ENCODE measurements around the gene RFX2.

RFX2 gene

GRCh38 chr19:5958074-5958850, 152.0 kb downstream of the RFX2 start:
- no peak overlapping the region for H3K9ac ChIP-seq (ENCODE audit: low read length)
- H3K4me1 ChIP-seq (ENCODE audit: control insufficient read depth, low read depth, low read length): peaks cover 23% of the 10 kb centered on the region
- no peak overlapping the region for H3K4me3 ChIP-seq (ENCODE audit: low read length)
- no peak overlapping the region for H3K27ac ChIP-seq (ENCODE audit: low read length)
- no peaks in the 10 kb centered on the region for H3K27me3 ChIP-seq (ENCODE audit: control insufficient read depth, insufficient read depth, low read length)
- H3K9me3 ChIP-seq (ENCODE audit: control insufficient read depth, low read depth, low read length): no peaks in the 10 kb centered on the region
- H3K36me3 ChIP-seq (ENCODE audit: control insufficient read depth, low read depth, low read length): no peaks in the 10 kb centered on the region

GRCh38 chr19:5957170-5957569, 153.1 kb downstream of the RFX2 start:
- no peaks in the 10 kb centered on the region for H3K27me3 ChIP-seq (ENCODE audit: control insufficient read depth, insufficient read depth, low read length)
- H3K9me3 ChIP-seq (ENCODE audit: control insufficient read depth, low read depth, low read length): no peaks in the 10 kb centered on the region
- H3K4me3 ChIP-seq (ENCODE audit: low read length): no peak overlapping the region
- no peak overlapping the region for H3K9ac ChIP-seq (ENCODE audit: low read length)
- peaks cover 26% of the 10 kb centered on the region for H3K4me1 ChIP-seq (ENCODE audit: control insufficient read depth, low read depth, low read length)
- H3K27ac ChIP-seq (ENCODE audit: low read length): no peak overlapping the region
- H3K36me3 ChIP-seq (ENCODE audit: control insufficient read depth, low read depth, low read length): no peaks in the 10 kb centered on the region

- Histone ChIP-seq H3K27ac (ENCODE audit: low read length) (no peak overlapping the region), H3K4me1 (ENCODE audit: control insufficient read depth, low read depth, low read length) (peaks cover 30% of the 10 kb centered on the region)
Measured at GRCh38 chr19:5956728-5957127, 153.6 kb downstream of the RFX2 start.

GRCh38 chr19:5956323-5956722, 154.0 kb downstream of the RFX2 start:
- Histone ChIP-seq H3K9me3 (ENCODE audit: control insufficient read depth, low read depth, low read length) (no peaks in the 10 kb centered on the region), H3K4me1 (ENCODE audit: control insufficient read depth, low read depth, low read length) (peaks cover 34% of the 10 kb centered on the region), H3K9ac (ENCODE audit: low read length) (no peak overlapping the region), H3K27me3 (ENCODE audit: control insufficient read depth, insufficient read depth, low read length) (no peaks in the 10 kb centered on the region), H3K36me3 (ENCODE audit: control insufficient read depth, low read depth, low read length) (no peaks in the 10 kb centered on the region), H3K27ac (ENCODE audit: low read length) (no peak overlapping the region), H3K4me3 (ENCODE audit: low read length) (no peak overlapping the region)

More at GRCh38 chr19:5956728-5957127, 153.6 kb downstream of the RFX2 start:
- Histone ChIP-seq H3K9me3 (ENCODE audit: control insufficient read depth, low read depth, low read length) (no peaks in the 10 kb centered on the region), H3K9ac (ENCODE audit: low read length) (no peak overlapping the region), H3K27me3 (ENCODE audit: control insufficient read depth, insufficient read depth, low read length) (no peaks in the 10 kb centered on the region), H3K36me3 (ENCODE audit: control insufficient read depth, low read depth, low read length) (no peaks in the 10 kb centered on the region), H3K4me3 (ENCODE audit: low read length) (no peak overlapping the region)

GRCh38 chr19:5955636-5955935, 154.7 kb downstream of the RFX2 start:
- H3K4me3 ChIP-seq (ENCODE audit: low read length): no peak overlapping the region
- no peaks in the 10 kb centered on the region for H3K36me3 ChIP-seq (ENCODE audit: control insufficient read depth, low read depth, low read length)
- H3K9ac ChIP-seq (ENCODE audit: low read length): no peak overlapping the region
- no peaks in the 10 kb centered on the region for H3K27me3 ChIP-seq (ENCODE audit: control insufficient read depth, insufficient read depth, low read length)
- H3K4me1 ChIP-seq (ENCODE audit: control insufficient read depth, low read depth, low read length): peaks cover 42% of the 10 kb centered on the region
- no peak overlapping the region for H3K27ac ChIP-seq (ENCODE audit: low read length)
- no peaks in the 10 kb centered on the region for H3K9me3 ChIP-seq (ENCODE audit: control insufficient read depth, low read depth, low read length)

GRCh38 chr19:5954293-5954692, 156.0 kb downstream of the RFX2 start:
- Histone ChIP-seq H3K4me1 (ENCODE audit: control insufficient read depth, low read depth, low read length) (peaks cover 55% of the 10 kb centered on the region), H3K36me3 (ENCODE audit: control insufficient read depth, low read depth, low read length) (no peaks in the 10 kb centered on the region), H3K9me3 (ENCODE audit: control insufficient read depth, low read depth, low read length) (no peaks in the 10 kb centered on the region), H3K4me3 (ENCODE audit: low read length) (no peak overlapping the region), H3K27me3 (ENCODE audit: control insufficient read depth, insufficient read depth, low read length) (no peaks in the 10 kb centered on the region), H3K9ac (ENCODE audit: low read length) (no peak overlapping the region), H3K27ac (ENCODE audit: low read length) (no peak overlapping the region)

GRCh38 chr19:5953680-5954213, 156.6 kb downstream of the RFX2 start:
- Histone ChIP-seq H3K27ac (ENCODE audit: low read length) (no peak overlapping the region), H3K4me3 (ENCODE audit: low read length) (no peak overlapping the region), H3K9ac (ENCODE audit: low read length) (peak overlapping the region; percentile 5), H3K36me3 (ENCODE audit: control insufficient read depth, low read depth, low read length) (no peaks in the 10 kb centered on the region), H3K4me1 (ENCODE audit: control insufficient read depth, low read depth, low read length) (peaks cover 60% of the 10 kb centered on the region), H3K9me3 (ENCODE audit: control insufficient read depth, low read depth, low read length) (no peaks in the 10 kb centered on the region), H3K27me3 (ENCODE audit: control insufficient read depth, insufficient read depth, low read length) (no peaks in the 10 kb centered on the region)

GRCh38 chr19:5953030-5953589, 157.2 kb downstream of the RFX2 start:
- H3K9me3 ChIP-seq (ENCODE audit: control insufficient read depth, low read depth, low read length): no peaks in the 10 kb centered on the region
- peaks cover 64% of the 10 kb centered on the region for H3K4me1 ChIP-seq (ENCODE audit: control insufficient read depth, low read depth, low read length)
- H3K9ac ChIP-seq (ENCODE audit: low read length): peak overlapping the region; percentile 5
- H3K27ac ChIP-seq (ENCODE audit: low read length): no peak overlapping the region
- H3K27me3 ChIP-seq (ENCODE audit: control insufficient read depth, insufficient read depth, low read length): no peaks in the 10 kb centered on the region
- no peaks in the 10 kb centered on the region for H3K36me3 ChIP-seq (ENCODE audit: control insufficient read depth, low read depth, low read length)
- peak overlapping the region; percentile 29 for H3K4me3 ChIP-seq (ENCODE audit: low read length)

- no peak overlapping the region for H3K27ac ChIP-seq (ENCODE audit: low read length)
- H3K36me3 ChIP-seq (ENCODE audit: control insufficient read depth, low read depth, low read length): no peaks in the 10 kb centered on the region
- H3K9ac ChIP-seq (ENCODE audit: low read length): no peak overlapping the region
- H3K27me3 ChIP-seq (ENCODE audit: control insufficient read depth, insufficient read depth, low read length): no peaks in the 10 kb centered on the region
- H3K9me3 ChIP-seq (ENCODE audit: control insufficient read depth, low read depth, low read length): no peaks in the 10 kb centered on the region
- H3K4me1 ChIP-seq (ENCODE audit: control insufficient read depth, low read depth, low read length): peaks cover 69% of the 10 kb centered on the region
- peak overlapping the region; percentile 29 for H3K4me3 ChIP-seq (ENCODE audit: low read length)
Measured at GRCh38 chr19:5952193-5953029, 157.9 kb downstream of the RFX2 start.

- Histone ChIP-seq H3K9ac (ENCODE audit: low read length) (no peak overlapping the region), H3K4me3 (ENCODE audit: low read length) (no peak overlapping the region), H3K9me3 (ENCODE audit: control insufficient read depth, low read depth, low read length) (no peaks in the 10 kb centered on the region), H3K27me3 (ENCODE audit: control insufficient read depth, insufficient read depth, low read length) (no peaks in the 10 kb centered on the region), H3K4me1 (ENCODE audit: control insufficient read depth, low read depth, low read length) (peaks cover 69% of the 10 kb centered on the region), H3K36me3 (ENCODE audit: control insufficient read depth, low read depth, low read length) (no peaks in the 10 kb centered on the region), H3K27ac (ENCODE audit: low read length) (no peak overlapping the region)
Measured at GRCh38 chr19:5951338-5951861, 158.9 kb downstream of the RFX2 start.

GRCh38 chr19:5950741-5951140, 159.6 kb downstream of the RFX2 start:
- no peaks in the 10 kb centered on the region for H3K36me3 ChIP-seq (ENCODE audit: control insufficient read depth, low read depth, low read length)
- peaks cover 69% of the 10 kb centered on the region for H3K4me1 ChIP-seq (ENCODE audit: control insufficient read depth, low read depth, low read length)
- H3K27me3 ChIP-seq (ENCODE audit: control insufficient read depth, insufficient read depth, low read length): no peaks in the 10 kb centered on the region
- no peak overlapping the region for H3K9ac ChIP-seq (ENCODE audit: low read length)
- no peak overlapping the region for H3K27ac ChIP-seq (ENCODE audit: low read length)
- no peak overlapping the region for H3K4me3 ChIP-seq (ENCODE audit: low read length)
- H3K9me3 ChIP-seq (ENCODE audit: control insufficient read depth, low read depth, low read length): no peaks in the 10 kb centered on the region
